ENCODE measurements around the gene CAMK2A.

DNA sequence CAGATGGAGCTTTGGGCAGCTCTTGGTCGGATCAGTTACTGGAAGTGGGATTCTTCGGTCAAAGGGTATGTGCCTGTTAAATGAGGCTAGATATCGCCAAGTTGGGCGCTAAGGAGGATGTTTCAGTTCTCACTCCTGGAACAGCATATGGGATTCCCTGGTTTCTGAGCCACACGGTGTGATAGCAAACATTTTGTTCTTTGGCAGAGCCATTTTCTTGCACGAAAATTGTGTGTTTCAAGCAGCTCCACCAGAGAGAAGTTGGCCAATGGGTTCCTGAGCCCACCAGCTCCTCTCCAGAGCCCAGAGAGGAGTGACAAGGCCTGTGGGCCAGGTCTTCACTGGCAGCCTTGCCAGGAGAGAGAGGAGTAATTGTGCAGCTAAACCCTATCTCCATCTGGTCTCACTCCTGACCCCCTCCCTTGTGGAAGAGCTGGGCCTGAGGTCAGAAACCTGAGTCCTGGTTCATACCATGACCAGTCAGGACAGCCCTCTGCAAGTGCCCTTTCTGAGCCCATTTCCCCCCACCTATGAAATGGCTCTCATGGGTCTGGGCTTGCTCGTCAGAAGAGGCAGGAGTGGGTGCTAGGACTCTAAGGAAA is 110.5 kb downstream of the CAMK2A start:
- TF ChIP-seq, protein P1, sequence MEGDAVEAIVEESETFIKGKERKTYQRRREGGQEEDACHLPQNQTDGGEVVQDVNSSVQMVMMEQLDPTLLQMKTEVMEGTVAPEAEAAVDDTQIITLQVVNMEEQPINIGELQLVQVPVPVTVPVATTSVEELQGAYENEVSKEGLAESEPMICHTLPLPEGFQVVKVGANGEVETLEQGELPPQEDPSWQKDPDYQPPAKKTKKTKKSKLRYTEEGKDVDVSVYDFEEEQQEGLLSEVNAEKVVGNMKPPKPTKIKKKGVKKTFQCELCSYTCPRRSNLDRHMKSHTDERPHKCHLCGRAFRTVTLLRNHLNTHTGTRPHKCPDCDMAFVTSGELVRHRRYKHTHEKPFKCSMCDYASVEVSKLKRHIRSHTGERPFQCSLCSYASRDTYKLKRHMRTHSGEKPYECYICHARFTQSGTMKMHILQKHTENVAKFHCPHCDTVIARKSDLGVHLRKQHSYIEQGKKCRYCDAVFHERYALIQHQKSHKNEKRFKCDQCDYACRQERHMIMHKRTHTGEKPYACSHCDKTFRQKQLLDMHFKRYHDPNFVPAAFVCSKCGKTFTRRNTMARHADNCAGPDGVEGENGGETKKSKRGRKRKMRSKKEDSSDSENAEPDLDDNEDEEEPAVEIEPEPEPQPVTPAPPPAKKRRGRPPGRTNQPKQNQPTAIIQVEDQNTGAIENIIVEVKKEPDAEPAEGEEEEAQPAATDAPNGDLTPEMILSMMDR (IDR thresholded peaks at IDR 0.05), result no peak
- TF ChIP-seq POLR2A (IDR thresholded peaks at IDR 0.05), result no peak
